ENCODE results near the gene COPA. TPM values are rescaled to one million over a fixed set of nuclear protein-coding genes. Genes with fewer than 3 reads are reported as not detected.

Gene COPA
- total and polyA plus RNA-seq, 2 donors (not counting 3 experiments of a cell fraction or from before 2014, with no cell fraction given): 127 to 185 TPM

GRCh38 chr1:160353223-160353622 lies 10.2 kb upstream of the COPA start:
- Histone ChIP-seq H3K9ac (replicated peaks; ENCODE audit: extremely low read depth, insufficient read depth, low read length) (no peak overlapping the region), H3K27me3 (ENCODE audit: control insufficient read depth in 2 of 2, insufficient read depth in 2 of 2, low read length in 2 of 2) (no peaks in the 10 kb centered on the region), H3K79me2 (ENCODE audit: control insufficient read depth, insufficient read depth, low read length) (no peaks in the 10 kb centered on the region), H3K9me1 (replicated peaks; ENCODE audit: control insufficient read depth, extremely low read depth, insufficient read depth, low read length) (no peaks in the 10 kb centered on the region), H3K9me3 (replicated peaks; ENCODE audit: control insufficient read depth, insufficient read depth, low read length) (no peaks in the 10 kb centered on the region), H3K4me1 (ENCODE audit: control insufficient read depth, extremely low read depth, insufficient read depth, low read length) (no peaks in the 10 kb centered on the region), H4K20me1 (replicated peaks; ENCODE audit: control insufficient read depth, extremely low read depth, insufficient read depth, low read length) (no peaks in the 10 kb centered on the region), H2AFZ (ENCODE audit: low read depth, low read length) (no peak overlapping the region), H3K36me3 (ENCODE audit: control insufficient read depth in 2 of 2, extremely low read depth in 1 of 2, insufficient read depth in 2 of 2, low read length in 2 of 2) (peaks cover 37 to 68% of the 10 kb centered on the region in 2 experiments), H3K27ac (ENCODE audit: insufficient read depth, low read depth, low read length) (no peak overlapping the region), H3K4me2 (ENCODE audit: insufficient read depth, low read length) (no peak overlapping the region), H3K4me3 (replicated peaks in 1 of 3; ENCODE audit: insufficient read depth in 1 of 3, low read depth in 1 of 3, low read length in 3 of 3) (no peak overlapping the region)
- CTCF ChIA-PET: interaction anchor here (1.0 to 8.9 kb wide), 6 partner anchors 9 to 68 kb away, joined by 3 to 100 read pairs (median 5); no protein-coding TSS in a partner anchor
- dilution Hi-C loops (cut with MboI; ENCODE audit: extremely low pct_ligation_motif_present, low sequenced_read_pairs): no loop called here
- POLR2A ChIA-PET: interaction anchor here (0.8 kb wide), 1 partner anchor 11 kb away, joined by 3 read pairs; no protein-coding TSS in a partner anchor
- TF ChIP-seq JUN (IDR thresholded peaks at IDR 0.05; ENCODE audit: borderline replicate concordance, insufficient read depth, insufficient read length, low read depth) (no peak), GATA2 (IDR thresholded peaks at IDR 0.05; ENCODE audit: insufficient read depth, insufficient read length, low read depth, low read length) (no peak), POLR2AphosphoS5 (IDR thresholded peaks at IDR 0.05; ENCODE audit: insufficient read depth, low read depth, low read length) (no peak), POLR2A (IDR thresholded peaks at IDR 0.05; ENCODE audit: low read depth, low read length) (no peak), CTCF (IDR thresholded peaks at IDR 0.05; ENCODE audit: extremely low read depth in 1 of 2, insufficient read depth in 1 of 2, low read depth in 1 of 2, low read length in 2 of 2) (no peak), EZH2 (IDR thresholded peaks at IDR 0.05; ENCODE audit: borderline replicate concordance, low read depth, low read length, severe bottlenecking) (no peak), MYC (IDR thresholded peaks at IDR 0.05; ENCODE audit: low read depth, low read length) (no peak), MAX (IDR thresholded peaks at IDR 0.05; ENCODE audit: insufficient read depth, insufficient read length) (no peak), FOS (IDR thresholded peaks at IDR 0.05; ENCODE audit: borderline replicate concordance, insufficient read depth, low read length) (no peak)
- FAIRE-seq: no peak
- intact Hi-C loops (cut with micrococcal nuclease): no loop called here
- DNase-seq (ENCODE audit: low read depth, low spot score): no peak
- no TSS peak for BruUV-seq (replicated peaks)

Data from endothelial cell of umbilical vein (primary cell).